Calu3 (cell line): ENCODE results near the gene TXNDC17. TPM values are rescaled to one million over a fixed set of nuclear protein-coding genes. Genes with fewer than 3 reads are reported as not detected.

ENCODE experiments used
- BruUV-seq: library from RNA; stranded (reverse); fragments of 400-500 nt; replicated peaks from 2 replicates; lab custom pipeline; 2021; lab: Mats Ljungman, UMichigan
- CTCF ChIA-PET: fragments of 300-600 bp; sonication (Branson Sonifier 250); formaldehyde crosslinking; loops from one replicate; lab custom pipeline; 2022; ENCODE audit warnings: antibody characterized with exemption; lab: Charles Lee
- DNase-seq: peaks from one replicate; pipeline ENCODE4 v3.0.0; 2022
- H3K27ac Mint-ChIP-seq: one replicate; pipeline ENCODE4 v1.8.0; 2022; ENCODE audit warnings: mixed read lengths; ENCODE audit not compliant: unreplicated experiment
- H3K27me3 Mint-ChIP-seq: one replicate; pipeline ENCODE4 v1.8.0; 2022; ENCODE audit warnings: mixed read lengths; ENCODE audit not compliant: unreplicated experiment
- H3K36me3 Mint-ChIP-seq: one replicate; pipeline ENCODE4 v1.8.0; 2022; ENCODE audit warnings: mild to moderate bottlenecking, moderate library complexity, mixed read lengths; ENCODE audit not compliant: insufficient read depth, unreplicated experiment
- H3K4me1 Mint-ChIP-seq: one replicate; pipeline ENCODE4 v1.8.0; 2022; ENCODE audit warnings: mild to moderate bottlenecking, low read depth, mixed read lengths; ENCODE audit not compliant: unreplicated experiment
- H3K4me3 Mint-ChIP-seq: one replicate; pipeline ENCODE4 v1.8.0; 2022; ENCODE audit warnings: mild to moderate bottlenecking, low read depth, moderate library complexity, mixed read lengths; ENCODE audit not compliant: unreplicated experiment
- H3K9me3 Mint-ChIP-seq: one replicate; pipeline ENCODE4 v1.8.0; 2022; ENCODE audit warnings: low read depth, mixed read lengths; ENCODE audit not compliant: unreplicated experiment
- CTCF ChIP-seq: fragments of 200-600 bp; IDR thresholded peaks from one replicate; pipeline ENCODE4 v1.8.0; 2022; ENCODE audit warnings: antibody characterized with exemption; ENCODE audit not compliant: unreplicated experiment
- intact Hi-C: fragments of 100-400 bp; cut with micrococcal nuclease; formaldehyde crosslinking; loops from one replicate; pipeline ENCODE4 v1.10.0; 2022; ENCODE audit not compliant: unreplicated experiment
- total RNA-seq: library from RNA; stranded (reverse); gene quantifications from 2 replicates; pipeline ENCODE4 v1.2.3, GENCODE V29; 2022

Gene TXNDC17
- total RNA-seq, 1 experiment from 2014 or later, result 105 TPM

- intact Hi-C loops, result no loop called here
- no peak for DNase-seq
- H3K27ac Mint-ChIP-seq, result peak overlapping the region; percentile 51
- no peaks in the 10 kb centered on the region for H3K9me3 Mint-ChIP-seq
- TF ChIP-seq CTCF, result no peak
- peaks cover 10% of the 10 kb centered on the region for H3K36me3 Mint-ChIP-seq
- peaks cover 13% of the 10 kb centered on the region for H3K4me1 Mint-ChIP-seq
- no peaks in the 10 kb centered on the region for H3K27me3 Mint-ChIP-seq
- no peak overlapping the region for H3K4me3 Mint-ChIP-seq
- CTCF ChIA-PET, result interaction anchor here (0.6 kb wide), 1 partner anchor 71 kb away, joined by 4 read pairs; no protein-coding TSS in a partner anchor
- BruUV-seq, result no TSS peak
Observed at GRCh38 chr17:6626616-6627015, 14.2 kb upstream of the TXNDC17 start.

- TF ChIP-seq CTCF, result no peak
- peak overlapping the region; percentile 51 for H3K27ac Mint-ChIP-seq
- intact Hi-C loops, result no loop called here
- H3K4me1 Mint-ChIP-seq, result peaks cover 14% of the 10 kb centered on the region
- no peaks in the 10 kb centered on the region for H3K27me3 Mint-ChIP-seq
- H3K36me3 Mint-ChIP-seq, result peaks cover 10% of the 10 kb centered on the region
- H3K4me3 Mint-ChIP-seq, result no peak overlapping the region
- no peaks in the 10 kb centered on the region for H3K9me3 Mint-ChIP-seq
- no TSS peak for BruUV-seq
- no peak for DNase-seq
- CTCF ChIA-PET, result interaction anchor here (0.6 kb wide), 1 partner anchor 72 kb away, joined by 4 read pairs; no protein-coding TSS in a partner anchor
Observed at GRCh38 chr17:6627019-6627418, 13.8 kb upstream of the TXNDC17 start.

- intact Hi-C loops, result no loop called here
- peaks cover 14% of the 10 kb centered on the region for H3K4me1 Mint-ChIP-seq
Observed at GRCh38 chr17:6630390-6630789, 10.5 kb upstream of the TXNDC17 start.

GRCh38 chr17:6632530-6632929 is 8.3 kb upstream of the TXNDC17 start:
- Mint-ChIP-seq H3K4me3 (no peak overlapping the region), H3K27ac (no peak overlapping the region), H3K36me3 (peaks cover 25% of the 10 kb centered on the region), H3K9me3 (no peaks in the 10 kb centered on the region), H3K27me3 (no peaks in the 10 kb centered on the region), H3K4me1 (peaks cover 14% of the 10 kb centered on the region)
- BruUV-seq, result no TSS peak
- DNase-seq, result no peak
- TF ChIP-seq CTCF, result no peak
- CTCF ChIA-PET, result no interaction called here
- intact Hi-C loops, result no loop called here

More at GRCh38 chr17:6630390-6630789, 10.5 kb upstream of the TXNDC17 start:
- no peak overlapping the region for H3K4me3 Mint-ChIP-seq
- H3K27ac Mint-ChIP-seq, result no peak overlapping the region
- no peak for DNase-seq
- peaks cover 19% of the 10 kb centered on the region for H3K36me3 Mint-ChIP-seq
- CTCF ChIA-PET, result no interaction called here
- no peaks in the 10 kb centered on the region for H3K9me3 Mint-ChIP-seq
- no TSS peak for BruUV-seq
- H3K27me3 Mint-ChIP-seq, result no peaks in the 10 kb centered on the region
- TF ChIP-seq CTCF, result no peak
